Activated CD4-positive, alpha-beta T cell treated with anti-CD3 and anti-CD28 coated beads, Interleukin-2, Interleukin-6, amounts not matched to agents 100 ng/mL and 50 ng/mL, durations not matched to agents 16 hours and 8 hours (primary cell): ENCODE measurements around the gene SEMA5A.

Experiments
- DNase-seq: peaks from one replicate; pipeline ENCODE4 v3.0.0-alpha.2; 2020

The SEMA5A gene

GRCh38 chr5:9148242-9148641, 397.6 kb downstream of the SEMA5A start:
- DNase-seq: no peak

DNA sequence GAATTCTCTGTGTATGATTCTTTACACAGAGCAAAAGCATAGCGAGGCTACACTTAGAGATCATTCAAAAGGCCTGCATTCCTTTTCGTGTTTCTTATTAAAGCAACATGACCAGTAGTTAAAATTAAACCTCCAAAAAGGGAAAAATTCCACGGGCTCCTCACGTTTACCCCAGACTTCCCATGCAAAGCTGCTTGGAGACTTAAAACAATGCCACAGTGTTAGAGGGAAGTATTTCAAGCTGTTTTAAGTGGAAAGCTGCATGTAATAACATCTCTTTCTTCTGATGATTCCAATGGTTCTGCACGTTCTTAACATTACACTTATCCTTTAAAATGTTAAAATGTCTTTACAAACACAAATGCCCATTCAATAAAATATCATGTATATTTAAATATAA, 405.2 kb downstream of the SEMA5A start:
- DNase-seq: no peak

DNA sequence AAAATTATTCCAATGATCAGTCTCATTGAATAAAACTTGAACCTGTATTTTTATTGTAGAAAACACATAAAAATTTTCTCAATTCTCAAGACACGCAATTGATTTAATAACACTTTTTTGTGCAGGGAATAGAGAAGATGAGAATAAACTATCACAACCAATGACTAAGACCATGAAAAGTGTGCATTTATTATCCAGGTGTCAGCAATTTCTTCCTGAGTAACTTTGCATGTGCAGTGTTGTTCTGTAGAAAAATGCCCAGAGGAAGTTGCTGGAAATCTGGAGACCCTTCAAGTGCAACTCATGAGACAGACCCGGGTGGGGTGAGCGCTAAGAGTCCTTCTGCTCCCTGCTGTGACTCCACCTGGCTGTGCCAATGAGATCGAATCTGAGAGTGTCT, 405.7 kb downstream of the SEMA5A start:
- DNase-seq: no peak

- no peak for DNase-seq
Measured at GRCh38 chr5:9139344-9139743, 406.5 kb downstream of the SEMA5A start.

GRCh38 chr5:9128136-9128535, 417.7 kb downstream of the SEMA5A start:
- no peak for DNase-seq

DNA sequence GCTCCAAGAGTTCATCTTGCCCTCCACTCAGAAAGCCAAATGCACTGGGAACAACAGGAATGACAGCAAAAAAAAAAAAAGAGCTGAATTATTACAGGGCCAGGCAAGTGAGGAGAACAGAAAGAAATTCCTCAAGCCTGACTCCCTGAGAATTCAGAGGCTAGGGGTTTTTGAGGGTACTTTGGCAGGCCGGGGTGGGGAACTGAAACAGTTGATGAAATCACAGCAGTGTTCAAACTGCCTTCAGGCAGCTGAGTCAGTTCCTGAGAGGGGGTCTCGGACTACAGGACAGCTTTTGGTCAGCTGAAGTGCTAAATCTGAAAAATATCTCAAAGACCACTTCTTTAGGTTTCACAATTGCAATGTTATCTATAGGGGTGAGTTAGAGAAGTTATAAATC, 419.4 kb downstream of the SEMA5A start:
- no peak for DNase-seq

DNA sequence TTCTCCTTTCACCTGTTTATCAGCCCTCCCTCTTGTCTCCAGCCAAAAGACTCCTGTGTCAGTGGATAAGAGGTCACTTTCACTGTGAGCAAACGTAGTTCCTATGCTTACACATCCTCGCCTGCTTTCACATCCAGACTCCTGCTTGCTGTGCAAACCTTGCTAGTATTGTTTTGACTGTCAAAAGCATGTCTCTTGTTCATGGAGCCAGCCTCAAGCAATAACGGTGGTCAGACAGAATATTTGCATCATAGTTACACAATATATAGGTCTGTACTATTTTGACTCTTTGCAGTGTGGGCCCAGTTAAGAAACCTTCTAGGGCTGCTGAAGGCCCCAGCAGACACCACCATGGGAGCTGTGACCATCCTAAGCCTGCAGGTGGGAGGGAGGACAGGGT, 420.0 kb downstream of the SEMA5A start:
- no peak for DNase-seq

GRCh38 chr5:9124838-9125237, 421.0 kb downstream of the SEMA5A start:
- no peak for DNase-seq

- DNase-seq: no peak
Measured at GRCh38 chr5:9124071-9124470, 421.8 kb downstream of the SEMA5A start.

DNA sequence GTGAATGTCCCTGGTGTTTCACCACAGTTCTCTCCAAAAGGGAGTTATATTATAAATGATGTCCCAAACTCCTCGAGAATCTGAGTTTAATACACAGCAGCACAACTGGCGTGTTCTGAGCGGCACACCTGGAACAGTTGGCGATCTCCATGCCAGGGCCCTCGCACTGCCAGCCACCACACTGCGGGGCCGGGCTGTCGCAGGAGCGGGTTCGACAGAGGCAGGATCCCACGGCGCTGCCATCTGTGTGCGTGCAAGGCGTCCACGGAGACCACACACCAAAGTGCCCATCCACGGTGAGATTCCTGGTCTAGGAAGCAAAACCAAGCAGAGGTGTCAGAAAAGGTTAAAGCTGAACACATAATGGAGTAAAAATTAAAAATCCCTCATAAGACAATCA, 423.3 kb downstream of the SEMA5A start:
- DNase-seq: no peak

DNA sequence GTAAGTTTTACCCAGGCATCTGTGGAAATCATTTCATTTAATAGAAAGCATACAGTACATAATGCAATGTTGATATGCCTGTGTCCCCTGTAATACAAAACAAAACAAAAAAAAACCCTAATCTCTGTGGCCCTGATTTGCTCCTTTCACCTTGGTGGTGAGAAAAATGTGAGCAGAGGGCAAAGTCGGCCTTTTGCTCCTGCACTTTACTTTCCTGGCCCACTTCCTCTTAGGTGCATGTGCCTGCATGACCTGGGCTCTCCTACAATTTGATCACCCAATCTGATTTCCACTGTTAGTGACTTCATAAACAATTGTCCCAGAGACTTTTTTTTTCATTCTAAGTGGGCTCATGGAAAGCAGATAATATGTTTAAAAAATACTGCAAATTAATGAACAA, 424.3 kb downstream of the SEMA5A start:
- no peak for DNase-seq

- DNase-seq: no peak
Measured at GRCh38 chr5:9118852-9119251, 427.0 kb downstream of the SEMA5A start.

DNA sequence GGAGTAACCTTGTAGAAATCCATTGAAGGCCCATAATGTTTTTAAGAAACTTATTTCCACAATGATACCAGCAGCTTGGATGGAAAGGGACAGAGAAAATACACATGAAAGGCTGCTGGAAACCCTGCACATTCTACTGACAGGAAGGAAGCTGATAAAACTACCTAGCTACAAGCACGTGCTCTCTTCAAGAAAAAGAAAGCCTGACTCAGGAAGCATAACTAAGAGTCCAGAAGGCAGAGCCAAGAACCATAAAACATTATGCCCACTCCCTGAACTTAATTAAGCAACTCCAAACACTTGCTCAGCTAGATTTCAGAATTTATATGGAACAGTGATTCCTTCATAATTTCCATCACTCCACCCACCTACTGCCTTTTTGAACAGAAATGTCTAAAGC, 430.8 kb downstream of the SEMA5A start:
- no peak for DNase-seq

DNA sequence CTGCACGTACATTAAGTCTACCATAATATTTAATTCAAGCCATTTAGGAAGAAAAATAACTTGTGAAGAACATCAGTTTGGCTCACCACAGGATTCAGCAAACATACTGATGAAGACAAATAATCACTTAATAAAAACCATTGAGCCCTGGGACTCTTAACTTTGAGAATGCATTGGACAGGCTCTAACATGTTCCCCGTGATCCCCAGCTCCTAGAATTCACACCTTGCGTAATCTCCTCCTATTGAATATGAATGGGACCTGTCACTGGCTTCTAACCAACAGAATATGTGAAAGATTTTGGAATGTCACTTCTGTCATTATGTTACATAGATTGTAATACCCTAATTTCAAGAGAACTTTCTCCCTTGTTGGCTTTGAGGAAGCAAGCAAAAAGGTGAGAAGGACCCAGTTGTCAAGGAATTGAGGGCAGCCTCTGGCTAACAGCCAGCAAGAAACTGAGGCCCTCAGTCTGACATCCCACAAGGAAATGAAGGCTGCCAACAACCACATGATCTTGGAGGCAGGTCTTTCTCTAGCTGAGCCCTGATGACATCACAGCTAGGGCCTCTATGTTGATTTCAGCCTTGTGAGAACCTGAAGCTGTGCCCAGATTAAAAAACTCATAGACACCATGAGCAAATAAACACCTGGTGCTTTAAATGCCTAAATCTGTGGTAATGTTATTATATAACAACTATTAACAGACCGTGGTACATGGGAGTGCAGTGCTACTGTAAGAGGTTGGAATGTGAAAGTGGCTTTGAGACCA, 433.2 kb downstream of the SEMA5A start:
- DNase-seq: no peak

- DNase-seq: no peak
Measured at GRCh38 chr5:9108162-9108561, 437.7 kb downstream of the SEMA5A start.

- DNase-seq: no peak
Measured at GRCh38 chr5:9105851-9106250, 440.0 kb downstream of the SEMA5A start.

DNA sequence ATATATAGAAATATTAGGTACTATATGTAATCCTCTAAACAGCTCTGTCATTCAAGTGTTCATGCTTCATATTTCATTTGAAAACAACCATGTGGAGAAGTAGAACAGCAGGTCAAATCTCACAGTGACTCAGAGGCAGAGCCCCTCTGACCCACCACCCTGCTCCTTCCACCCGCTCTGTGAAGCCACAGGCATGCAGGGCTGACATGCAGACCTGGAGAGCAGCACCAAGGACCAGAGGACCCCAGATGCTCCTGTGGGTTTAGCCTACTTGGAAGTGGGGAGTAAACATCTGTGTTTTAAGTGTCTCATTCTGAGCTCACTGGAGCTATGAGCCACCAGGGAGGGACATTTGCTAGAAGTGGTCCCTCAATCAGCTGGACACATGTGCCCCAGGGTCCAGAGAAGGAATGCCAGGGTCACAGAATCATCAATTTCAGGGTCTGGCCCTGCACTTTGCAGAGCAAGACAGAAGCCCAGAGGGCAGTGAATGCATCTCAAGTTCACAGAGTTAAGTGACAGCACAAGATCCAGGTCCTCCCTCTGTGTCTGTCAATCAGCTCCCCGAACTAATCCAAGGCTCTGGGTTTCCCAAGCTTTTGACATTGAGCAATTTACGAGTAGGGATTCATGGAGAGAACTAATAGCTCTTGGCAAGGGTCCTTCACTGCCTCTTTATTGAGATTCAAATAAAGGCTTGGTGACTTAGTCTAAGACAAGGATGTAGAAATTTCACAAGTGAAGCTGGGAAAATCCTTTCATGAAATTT, 441.1 kb downstream of the SEMA5A start:
- no peak for DNase-seq

- no peak for DNase-seq
Measured at GRCh38 chr5:9103290-9103689, 442.6 kb downstream of the SEMA5A start.

GRCh38 chr5:9099689-9100088, 446.2 kb downstream of the SEMA5A start:
- no peak for DNase-seq

- DNase-seq: no peak
Measured at GRCh38 chr5:9098990-9099389, 446.9 kb downstream of the SEMA5A start.

DNA sequence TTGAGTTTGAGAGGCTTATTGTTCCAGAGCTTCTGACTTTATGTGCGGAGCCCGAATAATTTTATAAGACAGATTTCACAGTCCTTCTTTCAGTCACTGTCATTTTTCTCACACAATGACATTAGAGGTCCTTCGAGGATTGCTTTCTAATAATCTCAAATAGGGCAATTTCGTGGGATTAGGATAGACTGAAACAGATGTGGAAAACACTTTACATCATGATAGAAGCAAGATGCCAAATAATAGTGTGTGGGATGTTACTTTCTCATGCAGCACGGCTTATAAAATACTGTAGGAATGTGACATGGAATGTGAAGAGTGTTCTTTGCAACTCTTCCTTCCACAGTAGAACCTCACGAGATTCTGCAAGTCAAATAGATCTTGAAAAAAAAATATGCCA, 451.3 kb downstream of the SEMA5A start:
- DNase-seq: no peak

DNA sequence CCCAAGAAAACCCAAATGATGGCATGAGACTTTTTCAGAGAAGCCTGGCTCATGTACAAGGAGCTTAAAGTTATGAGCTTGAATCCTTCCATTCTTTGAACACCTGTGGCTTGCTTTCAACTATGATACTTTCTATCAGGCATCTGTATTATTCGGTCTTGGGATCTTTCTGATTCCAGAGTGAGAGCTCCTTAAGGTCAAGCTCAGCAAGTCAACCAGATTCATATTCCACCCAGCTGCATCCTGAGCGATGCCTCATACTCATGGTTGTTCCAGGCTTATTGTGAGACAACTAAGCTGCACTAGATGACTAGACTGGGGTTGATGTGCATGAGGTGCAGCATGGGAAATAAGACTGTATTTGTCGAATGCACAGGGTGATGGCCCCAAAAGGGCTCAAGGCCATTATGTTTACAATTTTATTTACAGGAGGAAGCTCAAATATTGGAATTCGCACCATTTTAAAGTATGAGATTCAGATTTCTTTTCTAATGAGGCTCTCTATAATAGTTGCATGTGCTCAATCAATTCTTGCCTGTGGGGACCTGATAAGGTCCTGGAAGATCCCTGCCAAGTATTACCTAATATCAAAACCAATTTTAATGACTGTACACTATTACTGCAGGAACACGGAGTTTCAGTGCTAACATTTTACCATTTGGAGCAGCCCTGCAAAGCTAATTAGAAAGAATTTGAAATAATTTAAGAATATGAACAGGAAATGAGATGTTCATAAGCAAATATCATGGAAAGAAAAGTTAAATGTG, 453.8 kb downstream of the SEMA5A start:
- no peak for DNase-seq

DNA sequence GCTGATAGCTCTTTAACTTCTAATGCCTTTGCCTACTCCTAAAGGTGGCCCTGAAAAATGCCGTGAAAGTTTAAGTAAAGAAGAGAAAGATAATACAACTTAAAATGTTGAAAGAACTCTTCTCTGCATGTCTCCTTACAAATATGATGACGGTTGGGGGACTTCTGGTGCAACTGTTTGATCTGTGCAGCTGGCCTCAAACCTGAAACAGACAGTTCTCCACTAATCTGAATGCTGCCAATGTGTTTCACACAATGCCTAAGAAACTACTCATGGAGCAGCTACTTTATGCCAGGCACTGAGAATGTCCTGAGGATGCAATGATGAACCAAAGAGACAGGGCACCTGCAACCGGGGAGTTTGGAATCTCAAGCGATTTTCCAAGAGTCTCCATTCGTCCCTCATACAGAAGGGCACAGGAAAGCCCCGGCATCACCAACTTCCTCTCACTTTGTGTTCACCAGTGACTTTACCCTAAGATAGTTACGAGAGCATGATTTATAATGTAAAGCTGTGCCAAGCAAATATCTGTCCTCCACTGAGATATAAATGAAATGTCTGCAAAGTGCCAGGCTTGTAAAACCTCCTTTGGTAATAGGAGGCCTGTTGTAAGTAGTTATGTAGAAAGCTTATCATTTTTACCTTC, 455.4 kb downstream of the SEMA5A start:
- DNase-seq: no peak
